ENCODE data around the gene CCAR1.
"Not testable (repeated sequence)": the region's sequence is repeated elsewhere in the genome, so short reads cannot be mapped to it uniquely, and the experiment has no call there.

CCAR1 gene

GRCh38 chr10:68784476-68784875 is 63.4 kb downstream of the CCAR1 start:
- Histone ChIP-seq H3K27ac (no peak overlapping the region), H3K9me3 (ENCODE audit: low read depth, low read length) (no peaks in the 10 kb centered on the region), H3K9ac (ENCODE audit: insufficient read length) (no peak overlapping the region), H3K36me3 (ENCODE audit: insufficient read depth, low read length) (peaks cover 50% of the 10 kb centered on the region), H3K4me3 (no peak overlapping the region)
- DNase-seq (ENCODE audit: low read depth, low spot score), result no peak
- TF ChIP-seq POLR2AphosphoS5 (IDR thresholded peaks at IDR 0.05; ENCODE audit: borderline replicate concordance, low read depth, low read length), result no peak
- TF ChIP-seq FOXP2 (optimal IDR thresholded peaks at IDR 0.05; ENCODE audit: control extremely low read depth, extremely low read length, insufficient read depth), result no peak

GRCh38 chr10:68787813-68788212 is 66.8 kb downstream of the CCAR1 start:
- TF ChIP-seq EZH2 (IDR thresholded peaks at IDR 0.05) (no peak), POLR2AphosphoS5 (IDR thresholded peaks at IDR 0.05; ENCODE audit: borderline replicate concordance, low read depth, low read length) (no peak), FOXP2 (optimal IDR thresholded peaks at IDR 0.05; ENCODE audit: control extremely low read depth, extremely low read length, insufficient read depth) (no peak)
- no peak overlapping the region for H3K4me3 ChIP-seq
- no peaks in the 10 kb centered on the region for H3K9me3 ChIP-seq (ENCODE audit: low read depth, low read length)
- no peak overlapping the region for H3K9ac ChIP-seq (ENCODE audit: insufficient read length)
- peaks cover 42% of the 10 kb centered on the region for H3K36me3 ChIP-seq (ENCODE audit: insufficient read depth, low read length)
- no peak overlapping the region for H3K27ac ChIP-seq
- no peak for DNase-seq (ENCODE audit: low read depth, low spot score)

- Histone ChIP-seq H3K27ac (no peak overlapping the region), H3K9me3 (ENCODE audit: low read depth, low read length) (no peaks in the 10 kb centered on the region), H3K36me3 (ENCODE audit: insufficient read depth, low read length) (peaks cover 41% of the 10 kb centered on the region), H3K4me3 (no peak overlapping the region), H3K9ac (ENCODE audit: insufficient read length) (no peak overlapping the region)
- no peak for DNase-seq (ENCODE audit: low read depth, low spot score)
- TF ChIP-seq FOXP2 (optimal IDR thresholded peaks at IDR 0.05; ENCODE audit: control extremely low read depth, extremely low read length, insufficient read depth), result no peak
- no peak for TF ChIP-seq POLR2AphosphoS5 (IDR thresholded peaks at IDR 0.05; ENCODE audit: borderline replicate concordance, low read depth, low read length)
- TF ChIP-seq EZH2 (IDR thresholded peaks at IDR 0.05), result no peak
These were observed 69.4 kb downstream of the CCAR1 start for GRCh38 chr10:68790476-68790875.

DNA sequence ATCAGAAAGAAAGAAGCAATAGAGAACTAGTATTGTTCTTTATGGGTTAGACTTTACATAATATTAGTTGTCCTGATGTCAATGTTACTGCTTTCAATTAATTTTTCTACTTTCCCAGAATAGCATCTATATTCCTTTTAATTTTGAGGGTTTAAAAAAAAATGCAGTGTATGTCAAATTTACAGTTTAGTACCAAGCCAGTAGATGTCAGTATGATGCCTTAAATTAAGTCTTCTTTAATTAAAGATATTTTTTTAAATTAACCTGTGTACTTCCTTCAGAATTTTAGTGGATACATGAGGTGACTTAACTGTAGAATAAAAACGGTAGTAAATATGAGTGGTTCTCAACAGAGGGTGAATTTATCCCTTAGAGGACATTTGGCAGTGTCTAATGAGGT is 71.1 kb downstream of the CCAR1 start:
- peaks cover 32% of the 10 kb centered on the region for H3K36me3 ChIP-seq (ENCODE audit: insufficient read depth, low read length)

GRCh38 chr10:68795886-68796532 is 75.0 kb downstream of the CCAR1 start:
- H3K4me3 ChIP-seq, result no peak overlapping the region
- H3K9me3 ChIP-seq (ENCODE audit: low read depth, low read length), result no peaks in the 10 kb centered on the region
- no peak for DNase-seq (ENCODE audit: low read depth, low spot score)
- no peak overlapping the region for H3K9ac ChIP-seq (ENCODE audit: insufficient read length)
- H3K27ac ChIP-seq, result no peak overlapping the region
- H3K36me3 ChIP-seq (ENCODE audit: insufficient read depth, low read length), result peaks cover 12% of the 10 kb centered on the region; the same call in 1 of the 2 replicates
- TF ChIP-seq EZH2 (IDR thresholded peaks at IDR 0.05) (no peak), POLR2AphosphoS5 (IDR thresholded peaks at IDR 0.05; ENCODE audit: borderline replicate concordance, low read depth, low read length) (no peak), FOXP2 (optimal IDR thresholded peaks at IDR 0.05; ENCODE audit: control extremely low read depth, extremely low read length, insufficient read depth) (no peak)

More for the DNA sequence above, 71.1 kb downstream of the CCAR1 start:
- TF ChIP-seq POLR2AphosphoS5 (IDR thresholded peaks at IDR 0.05; ENCODE audit: borderline replicate concordance, low read depth, low read length) (no peak), FOXP2 (optimal IDR thresholded peaks at IDR 0.05; ENCODE audit: control extremely low read depth, extremely low read length, insufficient read depth) (no peak), EZH2 (IDR thresholded peaks at IDR 0.05) (no peak)
- H3K9ac ChIP-seq (ENCODE audit: insufficient read length), result no peak overlapping the region
- H3K9me3 ChIP-seq (ENCODE audit: low read depth, low read length), result no peaks in the 10 kb centered on the region
- no peak for DNase-seq (ENCODE audit: low read depth, low spot score)
- H3K4me3 ChIP-seq, result no peak overlapping the region
- H3K27ac ChIP-seq, result no peak overlapping the region

DNA sequence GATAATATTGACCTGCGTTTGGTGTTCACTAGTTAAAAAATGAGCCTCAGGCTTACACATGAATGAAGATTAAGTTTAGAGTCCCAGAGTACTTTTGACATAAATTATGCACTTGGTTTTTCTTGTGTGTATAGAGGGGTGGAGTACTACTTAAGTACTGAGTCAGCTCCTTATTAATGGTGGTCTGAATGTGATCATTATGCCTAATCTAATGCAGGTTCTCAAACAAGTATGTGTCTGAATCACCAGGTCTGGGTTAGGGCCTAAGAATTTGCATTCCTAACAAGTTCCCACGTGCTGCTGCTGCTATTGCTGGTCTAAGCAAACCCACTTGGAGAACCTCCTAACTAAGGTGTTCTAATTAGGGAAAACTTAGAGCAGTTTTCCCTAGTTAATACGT is 75.6 kb downstream of the CCAR1 start:
- H3K9ac ChIP-seq (ENCODE audit: insufficient read length), result no peak overlapping the region
- TF ChIP-seq FOXP2 (optimal IDR thresholded peaks at IDR 0.05; ENCODE audit: control extremely low read depth, extremely low read length, insufficient read depth), result no peak
- TF ChIP-seq EZH2 (IDR thresholded peaks at IDR 0.05), result no peak
- no peak for TF ChIP-seq POLR2AphosphoS5 (IDR thresholded peaks at IDR 0.05; ENCODE audit: borderline replicate concordance, low read depth, low read length)
- DNase-seq (ENCODE audit: low read depth, low spot score), result no peak
- H3K9me3 ChIP-seq (ENCODE audit: low read depth, low read length), result no peaks in the 10 kb centered on the region
- no peak overlapping the region for H3K4me3 ChIP-seq
- H3K36me3 ChIP-seq (ENCODE audit: insufficient read depth, low read length), result peaks cover 12% of the 10 kb centered on the region; the same call in 1 of the 2 replicates
- no peak overlapping the region for H3K27ac ChIP-seq

GRCh38 chr10:68800211-68800610 is 79.2 kb downstream of the CCAR1 start:
- Histone ChIP-seq H3K27ac (0 out of 2 replicates have a peak overlapping the region, but pooled peaks have one; percentile 31), H3K36me3 (ENCODE audit: insufficient read depth, low read length) (peaks cover 7% of the 10 kb centered on the region; the same call in 1 of the 2 replicates)
- TF ChIP-seq EZH2 (IDR thresholded peaks at IDR 0.05) (no peak), FOXP2 (optimal IDR thresholded peaks at IDR 0.05; ENCODE audit: control extremely low read depth, extremely low read length, insufficient read depth) (no peak)

DNA sequence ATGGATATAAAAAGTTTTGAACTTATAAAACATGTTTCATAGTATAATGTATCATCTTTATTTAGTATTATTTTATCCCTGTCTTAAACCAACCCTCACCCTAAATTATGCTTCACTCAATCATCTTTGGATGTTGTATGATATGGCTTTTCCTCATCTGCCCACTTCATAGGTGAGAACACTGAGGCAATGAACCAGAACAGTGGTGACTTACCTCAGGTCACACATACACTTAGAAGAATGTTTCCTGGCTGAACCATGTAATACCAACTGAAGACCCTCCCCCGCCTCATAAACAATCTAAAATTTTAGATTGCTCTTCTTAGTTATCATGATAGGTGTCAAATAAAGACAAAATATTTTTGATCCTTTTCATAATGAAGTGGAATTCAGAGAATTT is 83.7 kb downstream of the CCAR1 start:
- no peak overlapping the region for H3K9ac ChIP-seq (ENCODE audit: insufficient read length)
- no peaks in the 10 kb centered on the region for H3K36me3 ChIP-seq (ENCODE audit: insufficient read depth, low read length)
- H3K9me3 ChIP-seq (ENCODE audit: low read depth, low read length), result no peaks in the 10 kb centered on the region
- DNase-seq (ENCODE audit: low read depth, low spot score), result no peak
- H3K27ac ChIP-seq, result no peak overlapping the region
- TF ChIP-seq EZH2 (IDR thresholded peaks at IDR 0.05) (no peak), FOXP2 (optimal IDR thresholded peaks at IDR 0.05; ENCODE audit: control extremely low read depth, extremely low read length, insufficient read depth) (no peak), POLR2AphosphoS5 (IDR thresholded peaks at IDR 0.05; ENCODE audit: borderline replicate concordance, low read depth, low read length) (no peak)
- H3K4me3 ChIP-seq, result no peak overlapping the region

More at GRCh38 chr10:68800211-68800610, 79.2 kb downstream of the CCAR1 start:
- DNase-seq (ENCODE audit: low read depth, low spot score), result no peak
- Histone ChIP-seq H3K4me3 (no peak overlapping the region), H3K9ac (ENCODE audit: insufficient read length) (no peak overlapping the region), H3K9me3 (ENCODE audit: low read depth, low read length) (no peaks in the 10 kb centered on the region)

DNA sequence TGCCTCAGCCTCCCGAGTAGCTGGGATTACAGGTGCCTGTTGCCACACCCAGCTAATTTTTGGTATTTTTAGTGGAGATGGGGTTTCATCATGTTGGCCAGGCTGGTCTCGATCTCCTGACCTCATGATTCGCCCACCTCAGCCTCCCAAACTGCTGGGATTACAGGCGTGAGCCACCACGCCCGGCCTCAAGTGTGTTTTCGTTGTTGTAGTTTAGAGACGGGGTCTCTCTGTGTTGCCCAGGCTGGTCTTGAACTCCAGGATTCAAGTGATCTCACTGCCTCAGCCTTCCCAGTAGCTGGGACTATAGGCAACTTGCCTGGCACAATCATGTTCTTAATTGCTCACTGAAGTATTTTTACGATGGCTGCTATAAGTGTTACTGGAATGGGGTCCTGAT is 89.8 kb downstream of the CCAR1 start:
- H3K9me3 ChIP-seq (ENCODE audit: low read depth, low read length); H3K36me3 ChIP-seq (ENCODE audit: insufficient read depth, low read length): not testable (repeated sequence)

More for the DNA sequence above, 89.8 kb downstream of the CCAR1 start:
- H3K4me3 ChIP-seq; H3K9ac ChIP-seq (ENCODE audit: insufficient read length); DNase-seq (ENCODE audit: low read depth, low spot score); H3K27ac ChIP-seq: not testable (repeated sequence)
